Lung (tissue), 12 donors: Measurements from ENCODE around the gene BEND6. TPM values are rescaled to one million over a fixed set of nuclear protein-coding genes. Genes with fewer than 3 reads are reported as not detected.

ENCODE experiments used
- ATAC-seq: fragments of 200-7000 bp; cut with Tn5 transposase; one replicate; pipeline ENCODE4 v1.9.1; 2020; ENCODE audit warnings: moderate number of reproducible peaks; ENCODE audit not compliant: insufficient read depth, low FRiP score
- DNase-seq, 3 donors: peaks; one replicate each; pipeline ENCODE4 v3.0.0-alpha.2; 2013 to 2017
- H3K27ac ChIP-seq, 2 donors: one replicate each; pipeline ENCODE4 v1.5.1; 2013; ENCODE audit warnings: mild to moderate bottlenecking in 2 of 2, moderate library complexity in 2 of 2, control low read depth in 1 of 2, inconsistent platforms in 1 of 2, low read depth in 1 of 2, low read length in 1 of 2
- H3K27me3 ChIP-seq, 3 donors: one replicate each; pipeline ENCODE4 v1.5.1; 2013; ENCODE audit warnings: low read length in 2 of 3; ENCODE audit not compliant: control insufficient read depth in 3 of 3, insufficient read depth in 3 of 3
- H3K36me3 ChIP-seq, 4 donors: one replicate each; pipeline ENCODE4 v1.5.1; 2013; ENCODE audit warnings: low read length in 4 of 4, mild to moderate bottlenecking in 1 of 4, moderate library complexity in 1 of 4; ENCODE audit not compliant: control insufficient read depth in 4 of 4, insufficient read depth in 4 of 4
- H3K4me1 ChIP-seq, 5 donors: one replicate each; pipeline ENCODE4 v1.5.1; 2013; ENCODE audit warnings: low read length in 5 of 5, mild to moderate bottlenecking in 2 of 5, moderate library complexity in 1 of 5; ENCODE audit not compliant: control insufficient read depth in 5 of 5, insufficient read depth in 5 of 5
- H3K4me3 ChIP-seq: one replicate; pipeline ENCODE4 v1.5.1; 2013; ENCODE audit warnings: mild to moderate bottlenecking, control low read depth, moderate library complexity
- H3K9ac ChIP-seq, 2 donors: one replicate each; pipeline ENCODE4 v1.5.1; 2013; ENCODE audit warnings: low read length in 2 of 2, control low read depth in 1 of 2; ENCODE audit not compliant: insufficient read depth in 1 of 2
- H3K9me3 ChIP-seq, 4 donors: one replicate each; pipeline ENCODE4 v1.5.1; 2013; ENCODE audit warnings: low read length in 3 of 4, mild to moderate bottlenecking in 1 of 4, moderate library complexity in 1 of 4; ENCODE audit not compliant: control insufficient read depth in 4 of 4, insufficient read depth in 3 of 4
- WGBS, 2 donors: extraction: QIAGEN DNeasy Blood & Tissue Kit; methylation state at CpG; one replicate each; pipeline ENCODE4 v1.1.7; 2013; 5-methylcytosine and 5-hydroxymethylcytosine counted together
- polyA plus RNA-seq, 2 donors: library from polyadenylated mRNA; stranded (reverse); fragments of 200-250 nt; gene quantifications; one replicate each; pipeline ENCODE4 v1.2.1, GENCODE V29; 2013
- total RNA-seq, 2 donors: library from RNA; depleted of rRNA in 1 of 2; stranded (reverse); fragments of >200 nt in 1 of 2; gene quantifications; one replicate each; pipeline ENCODE4 v1.2.1, GENCODE V29; 2014 to 2021
- TF ChIP-seq, protein P1 (sequence below): IDR thresholded peaks from 2 replicates; pipeline ENCODE4 v1.5.1; 2012; ENCODE audit warnings: mild to moderate bottlenecking; ENCODE audit errors: control extremely low read depth, extremely low read depth
- donor health status: control.
- donor health status: control.
- donor health status: Bipolar disorder and iron deficiency.
- donor health status: healthy.
- donor health status: DM: yes; HTN: yes; CAD: no.

Gene BEND6
- total and polyA plus RNA-seq, 4 donors, result 0.23 to 0.95 (median 0.51) TPM

DNA sequence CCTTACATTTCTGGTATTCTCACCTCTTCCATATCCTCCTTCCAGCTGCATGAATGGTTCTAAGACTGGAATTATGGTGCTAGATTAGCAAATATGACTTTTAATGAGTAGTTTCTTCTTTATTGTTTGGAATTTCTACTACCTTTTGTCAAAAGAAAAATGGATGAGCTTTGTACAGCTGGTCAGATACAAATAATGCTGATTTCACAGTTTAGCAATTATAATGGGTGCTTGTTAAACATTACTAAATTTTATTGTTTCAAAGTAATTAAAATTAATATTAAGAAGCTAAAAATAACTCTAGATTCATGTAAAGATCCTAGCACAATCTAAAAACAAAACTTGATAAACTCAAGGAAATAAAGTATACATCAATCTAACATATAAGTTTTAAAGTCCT is 32.3 kb upstream of the BEND6 start:
- no peak overlapping the region for H3K9ac ChIP-seq

DNA sequence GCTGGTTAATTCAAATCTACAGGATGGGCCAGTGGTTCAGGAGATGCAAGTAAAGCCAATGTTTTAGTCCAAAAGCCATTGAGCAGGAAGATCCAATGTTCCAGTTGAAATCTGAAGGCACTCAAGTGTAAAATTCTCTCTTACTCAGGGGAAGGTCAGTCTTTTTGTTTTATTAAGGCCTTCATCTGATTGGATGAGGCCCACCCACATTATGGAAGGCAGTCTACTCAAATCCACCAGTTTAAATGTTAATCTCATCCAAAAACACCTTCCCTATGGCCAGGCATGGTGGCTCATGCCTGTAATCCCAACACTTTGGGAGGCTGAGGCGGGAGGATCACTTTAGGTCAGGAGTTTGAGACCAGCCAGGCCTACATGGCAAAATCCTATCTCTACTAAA is 31.3 kb upstream of the BEND6 start:
- ATAC-seq (no peak), DNase-seq (no peak)
- Histone ChIP-seq H3K27me3 (peaks cover 0 to 5% (median 3%) of the 10 kb centered on the region in 3 donors), H3K9ac (no peak overlapping the region), H3K9me3 (no peaks in the 10 kb centered on the region), H3K4me1 (no peaks in the 10 kb centered on the region), H3K4me3 (no peak overlapping the region), H3K27ac (no peak overlapping the region), H3K36me3 (no peaks in the 10 kb centered on the region)
- TF ChIP-seq, protein P1, sequence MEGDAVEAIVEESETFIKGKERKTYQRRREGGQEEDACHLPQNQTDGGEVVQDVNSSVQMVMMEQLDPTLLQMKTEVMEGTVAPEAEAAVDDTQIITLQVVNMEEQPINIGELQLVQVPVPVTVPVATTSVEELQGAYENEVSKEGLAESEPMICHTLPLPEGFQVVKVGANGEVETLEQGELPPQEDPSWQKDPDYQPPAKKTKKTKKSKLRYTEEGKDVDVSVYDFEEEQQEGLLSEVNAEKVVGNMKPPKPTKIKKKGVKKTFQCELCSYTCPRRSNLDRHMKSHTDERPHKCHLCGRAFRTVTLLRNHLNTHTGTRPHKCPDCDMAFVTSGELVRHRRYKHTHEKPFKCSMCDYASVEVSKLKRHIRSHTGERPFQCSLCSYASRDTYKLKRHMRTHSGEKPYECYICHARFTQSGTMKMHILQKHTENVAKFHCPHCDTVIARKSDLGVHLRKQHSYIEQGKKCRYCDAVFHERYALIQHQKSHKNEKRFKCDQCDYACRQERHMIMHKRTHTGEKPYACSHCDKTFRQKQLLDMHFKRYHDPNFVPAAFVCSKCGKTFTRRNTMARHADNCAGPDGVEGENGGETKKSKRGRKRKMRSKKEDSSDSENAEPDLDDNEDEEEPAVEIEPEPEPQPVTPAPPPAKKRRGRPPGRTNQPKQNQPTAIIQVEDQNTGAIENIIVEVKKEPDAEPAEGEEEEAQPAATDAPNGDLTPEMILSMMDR, result no peak
- WGBS, 2 donors, result 92 to 93% methylated on average over 1 of the region's 1 CpG

More for the DNA sequence above, 32.3 kb upstream of the BEND6 start:
- no peak overlapping the region for H3K27ac ChIP-seq
- H3K27me3 ChIP-seq, result peaks cover 0 to 2% (median under 1%) of the 10 kb centered on the region in 3 donors
- H3K9me3 ChIP-seq, result no peaks in the 10 kb centered on the region
- DNase-seq, result no peak
- TF ChIP-seq, protein P1, result no peak
- no peak for ATAC-seq
- H3K4me1 ChIP-seq, result no peaks in the 10 kb centered on the region
- H3K4me3 ChIP-seq, result no peak overlapping the region
- no peaks in the 10 kb centered on the region for H3K36me3 ChIP-seq

DNA sequence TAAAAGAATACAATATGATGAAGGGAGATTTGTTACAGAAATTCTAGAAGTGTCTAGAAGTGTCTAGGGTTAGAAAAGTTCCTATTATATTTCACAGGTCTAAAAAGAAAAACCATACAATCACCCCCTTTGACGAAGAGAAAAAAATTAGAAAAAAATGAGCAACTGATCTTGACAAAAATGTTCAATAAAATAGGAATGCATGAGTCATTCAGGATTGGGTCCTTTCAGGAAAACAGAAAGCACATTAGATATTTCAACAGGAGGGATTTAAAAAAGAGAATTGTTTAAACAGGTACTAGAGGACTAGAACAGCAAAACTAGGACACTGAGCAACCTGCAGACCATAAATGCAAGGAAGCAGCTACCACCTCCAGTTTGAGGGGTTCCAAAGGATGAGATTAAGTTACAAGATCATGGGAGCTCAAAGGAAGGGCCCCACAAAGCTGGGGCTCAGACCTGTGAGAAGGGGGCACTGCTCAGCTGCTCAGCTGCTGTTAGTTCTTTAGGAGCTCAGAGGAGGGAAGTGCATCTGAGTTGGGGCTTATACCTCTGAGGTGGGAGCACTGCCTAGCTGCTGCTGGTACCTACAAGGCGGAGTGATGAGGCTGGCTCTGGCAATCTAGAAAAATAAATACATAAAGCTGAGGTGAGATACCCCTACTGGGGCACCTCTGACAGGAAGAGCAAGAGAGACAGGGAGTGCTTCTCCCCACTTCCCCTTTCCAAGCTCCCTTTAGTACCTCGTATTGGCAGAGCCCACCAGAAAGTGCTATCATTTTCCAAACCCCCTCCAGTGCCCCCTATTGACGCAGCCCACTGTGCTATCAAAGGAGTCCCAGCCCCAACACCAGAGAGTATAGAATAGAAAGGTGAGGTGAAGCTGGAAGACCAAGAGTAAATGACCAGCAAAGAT is 27.1 kb upstream of the BEND6 start:
- no peak for DNase-seq
- peaks cover 0 to 5% (median 5%) of the 10 kb centered on the region in 3 donors for H3K27me3 ChIP-seq
- TF ChIP-seq, protein P1, result no peak
- no peak for ATAC-seq
- no peaks in the 10 kb centered on the region for H3K4me1 ChIP-seq
- H3K9ac ChIP-seq, result no peak overlapping the region
- H3K27ac ChIP-seq, result no peak overlapping the region
- H3K4me3 ChIP-seq, result no peak overlapping the region
- H3K36me3 ChIP-seq, result no peaks in the 10 kb centered on the region
- WGBS, 2 donors, result 47 to 51% methylated on average over 4 of the region's 4 CpGs
- no peaks in the 10 kb centered on the region for H3K9me3 ChIP-seq
